Measurements from ENCODE around the gene DHRS1. TPM values are rescaled to one million over a fixed set of nuclear protein-coding genes. Genes with fewer than 3 reads are reported as not detected.

Gene DHRS1
- total and polyA plus RNA-seq, 2 donors = 10.2 to 59.6 TPM

Other genes starting within 250 kb of the DHRS1 start
Only the 30 nearest of the 34 such genes appear.
- gene DCAF11, start 185.0 kb downstream of the DHRS1 start, total RNA-seq = 66.7 TPM
- gene DCAF11, start 185.0 kb downstream of the DHRS1 start, polyA plus RNA-seq = 36.6 TPM
- 3.4 TPM for gene NRL, start 184.8 kb downstream of the DHRS1 start, total RNA-seq
- 4.7 TPM for gene NRL, start 184.8 kb downstream of the DHRS1 start, polyA plus RNA-seq
- 0.80 TPM for gene FITM1, start 169.1 kb downstream of the DHRS1 start, total RNA-seq
- gene FITM1, start 169.1 kb downstream of the DHRS1 start, polyA plus RNA-seq = 3.5 TPM
- gene PSME1, start 163.6 kb downstream of the DHRS1 start, total RNA-seq = 280 TPM
- gene PSME1, start 163.6 kb downstream of the DHRS1 start, polyA plus RNA-seq = 255 TPM
- gene EMC9, start 158.2 kb downstream of the DHRS1 start, total RNA-seq = 26.8 TPM
- 40.8 TPM for gene EMC9, start 158.2 kb downstream of the DHRS1 start, polyA plus RNA-seq
- gene PSME2, start 153.2 kb downstream of the DHRS1 start, total RNA-seq = 387 TPM
- gene PSME2, start 153.2 kb downstream of the DHRS1 start, polyA plus RNA-seq = 420 TPM
- 44.9 TPM for gene RNF31, start 152.3 kb downstream of the DHRS1 start, total RNA-seq
- gene RNF31, start 152.3 kb downstream of the DHRS1 start, polyA plus RNA-seq = 105 TPM
- 117 TPM for gene IRF9, start 138.5 kb downstream of the DHRS1 start, total RNA-seq
- gene IRF9, start 138.5 kb downstream of the DHRS1 start, polyA plus RNA-seq = 167 TPM
- 17.7 TPM for gene REC8, start 127.7 kb downstream of the DHRS1 start, total RNA-seq
- 47.8 TPM for gene REC8, start 127.7 kb downstream of the DHRS1 start, polyA plus RNA-seq
- gene IPO4, start 111.0 kb downstream of the DHRS1 start, total RNA-seq = 19.3 TPM
- gene IPO4, start 111.0 kb downstream of the DHRS1 start, polyA plus RNA-seq = 12.1 TPM
- 18.2 TPM for gene TM9SF1, start 104.3 kb downstream of the DHRS1 start, total RNA-seq
- gene TM9SF1, start 104.3 kb downstream of the DHRS1 start, polyA plus RNA-seq = 12.5 TPM
- gene TSSK4, start 94.1 kb downstream of the DHRS1 start, total RNA-seq = not detected
- gene TSSK4, start 94.1 kb downstream of the DHRS1 start, polyA plus RNA-seq = 0.02 TPM
- 76.9 TPM for gene CHMP4A, start 86.3 kb downstream of the DHRS1 start, total RNA-seq
- 151 TPM for gene CHMP4A, start 86.3 kb downstream of the DHRS1 start, polyA plus RNA-seq
- 47.9 TPM for gene MDP1, start 83.7 kb downstream of the DHRS1 start, total RNA-seq
- 48.8 TPM for gene MDP1, start 83.7 kb downstream of the DHRS1 start, polyA plus RNA-seq
- 259 TPM for gene NEDD8, start 67.4 kb downstream of the DHRS1 start, total RNA-seq
- 214 TPM for gene NEDD8, start 67.4 kb downstream of the DHRS1 start, polyA plus RNA-seq
- gene GMPR2, start 66.9 kb downstream of the DHRS1 start, total RNA-seq = 67.0 TPM
- 53.6 TPM for gene GMPR2, start 66.9 kb downstream of the DHRS1 start, polyA plus RNA-seq
- gene TINF2, start 57.2 kb downstream of the DHRS1 start, total RNA-seq = 68.8 TPM
- 81.6 TPM for gene TINF2, start 57.2 kb downstream of the DHRS1 start, polyA plus RNA-seq
- 1.5 TPM for gene TGM1, start 36.6 kb downstream of the DHRS1 start, total RNA-seq
- 41.0 TPM for gene TGM1, start 36.6 kb downstream of the DHRS1 start, polyA plus RNA-seq
- 14.8 TPM for gene RABGGTA, start 28.2 kb downstream of the DHRS1 start, total RNA-seq
- 40.4 TPM for gene RABGGTA, start 28.2 kb downstream of the DHRS1 start, polyA plus RNA-seq
- gene NOP9, start 70 bp upstream of the DHRS1 start, total RNA-seq = 14.9 TPM
- gene NOP9, start 70 bp upstream of the DHRS1 start, polyA plus RNA-seq = 7.9 TPM
- 8.1 TPM for gene CIDEB, start 8.2 kb upstream of the DHRS1 start, total RNA-seq
- gene CIDEB, start 8.2 kb upstream of the DHRS1 start, polyA plus RNA-seq = 13.4 TPM
- 5.5 TPM for gene LTB4R2, start 10.4 kb upstream of the DHRS1 start, total RNA-seq
- 6.5 TPM for gene LTB4R2, start 10.4 kb upstream of the DHRS1 start, polyA plus RNA-seq
- 4.4 TPM for gene LTB4R, start 11.7 kb upstream of the DHRS1 start, total RNA-seq
- 73.3 TPM for gene LTB4R, start 11.7 kb upstream of the DHRS1 start, polyA plus RNA-seq
- gene ADCY4, start 35.3 kb upstream of the DHRS1 start, total RNA-seq = 1.9 TPM
- gene ADCY4, start 35.3 kb upstream of the DHRS1 start, polyA plus RNA-seq = 17.6 TPM
- 10.9 TPM for gene RIPK3, start 40.2 kb upstream of the DHRS1 start, total RNA-seq
- 15.2 TPM for gene RIPK3, start 40.2 kb upstream of the DHRS1 start, polyA plus RNA-seq
- gene NFATC4, start 68.4 kb upstream of the DHRS1 start, total RNA-seq = 16.6 TPM
- gene NFATC4, start 68.4 kb upstream of the DHRS1 start, polyA plus RNA-seq = 79.8 TPM
- gene NYNRIN, start 99.2 kb upstream of the DHRS1 start, total RNA-seq = 3.1 TPM
- gene NYNRIN, start 99.2 kb upstream of the DHRS1 start, polyA plus RNA-seq = 4.3 TPM
- gene CBLN3, start 129.9 kb upstream of the DHRS1 start, total RNA-seq = 2.8 TPM
- 9.5 TPM for gene CBLN3, start 129.9 kb upstream of the DHRS1 start, polyA plus RNA-seq
- gene KHNYN, start 130.2 kb upstream of the DHRS1 start, total RNA-seq = 35.3 TPM
- gene KHNYN, start 130.2 kb upstream of the DHRS1 start, polyA plus RNA-seq = 28.9 TPM
- gene SDR39U1, start 143.0 kb upstream of the DHRS1 start, total RNA-seq = 34.9 TPM
- 148 TPM for gene SDR39U1, start 143.0 kb upstream of the DHRS1 start, polyA plus RNA-seq